ENCODE results near the gene NPC1. TPM values are rescaled to one million over a fixed set of nuclear protein-coding genes. Genes with fewer than 3 reads are reported as not detected.

The NPC1 gene
- total RNA-seq, 1 donor from 2014 or later = 42.4 TPM

GRCh38 chr18:23573020-23573419 is 13.3 kb downstream of the NPC1 start:
- DNase-seq (ENCODE audit: low read depth) = no peak
- H3K36me3 ChIP-seq (ENCODE audit: insufficient read depth, low read length) = peaks cover 27% of the 10 kb centered on the region
- Mint-ChIP-seq H3K27me3 (ENCODE audit: low read depth, unreplicated experiment) (no peaks in the 10 kb centered on the region), H3K36me3 (ENCODE audit: low read depth, unreplicated experiment) (peaks cover 7% of the 10 kb centered on the region), H3K4me1 (ENCODE audit: low read depth, unreplicated experiment) (peaks cover 21% of the 10 kb centered on the region), H3K4me3 (ENCODE audit: unreplicated experiment) (no peak overlapping the region), H3K27ac (ENCODE audit: unreplicated experiment) (no peak overlapping the region), H3K9me3 (ENCODE audit: unreplicated experiment) (no peaks in the 10 kb centered on the region)
- TF ChIP-seq EZH2 (IDR thresholded peaks at IDR 0.05; ENCODE audit: insufficient read depth, low read length) = no peak
- no peak for TF ChIP-seq CTCF (IDR thresholded peaks at IDR 0.05; ENCODE audit: insufficient read depth, low read depth, low read length)
- H3K9me3 ChIP-seq (ENCODE audit: insufficient read depth, low read depth, low read length) = no peaks in the 10 kb centered on the region
- no peak overlapping the region for H3K4me3 ChIP-seq (ENCODE audit: insufficient read depth, low read depth, low read length)
- peaks cover 9% of the 10 kb centered on the region for H3K79me2 ChIP-seq (ENCODE audit: insufficient read depth, low read length)
- no peaks in the 10 kb centered on the region for H3K27me3 ChIP-seq (ENCODE audit: insufficient read depth, low read length)
- no peak for FAIRE-seq
- no peak overlapping the region for H3K4me2 ChIP-seq (ENCODE audit: low read length)
- H2AFZ ChIP-seq (ENCODE audit: low read depth, low read length) = no peak overlapping the region
- peaks cover 9% of the 10 kb centered on the region for H3K4me1 ChIP-seq (ENCODE audit: insufficient read depth, low read length)
- no peak overlapping the region for H3K27ac ChIP-seq (ENCODE audit: low read depth, low read length)
- H3K9ac ChIP-seq (ENCODE audit: low read length) = no peak overlapping the region
- peaks cover 37% of the 10 kb centered on the region for H4K20me1 ChIP-seq (ENCODE audit: insufficient read depth, low read length)

GRCh38 chr18:23572570-23572969 is 13.7 kb downstream of the NPC1 start:
- TF ChIP-seq EZH2 (IDR thresholded peaks at IDR 0.05; ENCODE audit: insufficient read depth, low read length) = no peak
- TF ChIP-seq CTCF (IDR thresholded peaks at IDR 0.05; ENCODE audit: insufficient read depth, low read depth, low read length) = no peak
- peaks cover 30% of the 10 kb centered on the region for H3K36me3 ChIP-seq (ENCODE audit: insufficient read depth, low read length)

GRCh38 chr18:23572012-23572411 is 14.3 kb downstream of the NPC1 start:
- no peaks in the 10 kb centered on the region for H3K27me3 Mint-ChIP-seq (ENCODE audit: low read depth, unreplicated experiment)

More at GRCh38 chr18:23572570-23572969, 13.7 kb downstream of the NPC1 start:
- no peak for DNase-seq (ENCODE audit: low read depth)
- no peak overlapping the region for H3K4me2 ChIP-seq (ENCODE audit: low read length)
- Mint-ChIP-seq H3K9me3 (ENCODE audit: unreplicated experiment) (no peaks in the 10 kb centered on the region), H3K27ac (ENCODE audit: unreplicated experiment) (no peak overlapping the region), H3K36me3 (ENCODE audit: low read depth, unreplicated experiment) (peaks cover 7% of the 10 kb centered on the region), H3K27me3 (ENCODE audit: low read depth, unreplicated experiment) (no peaks in the 10 kb centered on the region), H3K4me1 (ENCODE audit: low read depth, unreplicated experiment) (peaks cover 21% of the 10 kb centered on the region), H3K4me3 (ENCODE audit: unreplicated experiment) (no peak overlapping the region)
- no peak overlapping the region for H3K27ac ChIP-seq (ENCODE audit: low read depth, low read length)
- no peaks in the 10 kb centered on the region for H3K9me3 ChIP-seq (ENCODE audit: insufficient read depth, low read depth, low read length)
- no peak overlapping the region for H3K4me3 ChIP-seq (ENCODE audit: insufficient read depth, low read depth, low read length)
- H3K4me1 ChIP-seq (ENCODE audit: insufficient read depth, low read length) = peaks cover 9% of the 10 kb centered on the region
- no peaks in the 10 kb centered on the region for H3K27me3 ChIP-seq (ENCODE audit: insufficient read depth, low read length)
- no peak for FAIRE-seq
- peaks cover 36% of the 10 kb centered on the region for H4K20me1 ChIP-seq (ENCODE audit: insufficient read depth, low read length)
- no peak overlapping the region for H3K9ac ChIP-seq (ENCODE audit: low read length)
- H3K79me2 ChIP-seq (ENCODE audit: insufficient read depth, low read length) = peaks cover 9% of the 10 kb centered on the region
- no peak overlapping the region for H2AFZ ChIP-seq (ENCODE audit: low read depth, low read length)

More at GRCh38 chr18:23572012-23572411, 14.3 kb downstream of the NPC1 start:
- Histone ChIP-seq H3K9me3 (ENCODE audit: insufficient read depth, low read depth, low read length) (no peaks in the 10 kb centered on the region), H3K27me3 (ENCODE audit: insufficient read depth, low read length) (no peaks in the 10 kb centered on the region), H3K9ac (ENCODE audit: low read length) (no peak overlapping the region), H2AFZ (ENCODE audit: low read depth, low read length) (no peak overlapping the region), H4K20me1 (ENCODE audit: insufficient read depth, low read length) (peaks cover 36% of the 10 kb centered on the region), H3K79me2 (ENCODE audit: insufficient read depth, low read length) (peaks cover 9% of the 10 kb centered on the region), H3K4me3 (ENCODE audit: insufficient read depth, low read depth, low read length) (no peak overlapping the region), H3K4me2 (ENCODE audit: low read length) (no peak overlapping the region), H3K36me3 (ENCODE audit: insufficient read depth, low read length) (peaks cover 35% of the 10 kb centered on the region), H3K27ac (ENCODE audit: low read depth, low read length) (no peak overlapping the region), H3K4me1 (ENCODE audit: insufficient read depth, low read length) (peaks cover 9% of the 10 kb centered on the region)
- FAIRE-seq (no peak), DNase-seq (ENCODE audit: low read depth) (no peak)
- Mint-ChIP-seq H3K4me1 (ENCODE audit: low read depth, unreplicated experiment) (peaks cover 21% of the 10 kb centered on the region), H3K9me3 (ENCODE audit: unreplicated experiment) (no peaks in the 10 kb centered on the region), H3K36me3 (ENCODE audit: low read depth, unreplicated experiment) (peaks cover 13% of the 10 kb centered on the region), H3K4me3 (ENCODE audit: unreplicated experiment) (no peak overlapping the region), H3K27ac (ENCODE audit: unreplicated experiment) (no peak overlapping the region)
- no peak for TF ChIP-seq CTCF (IDR thresholded peaks at IDR 0.05; ENCODE audit: insufficient read depth, low read depth, low read length)
- TF ChIP-seq EZH2 (IDR thresholded peaks at IDR 0.05; ENCODE audit: insufficient read depth, low read length) = no peak

Measured in astrocyte (in vitro differentiated cells and primary cell).